HepG2 (cell line): ENCODE data around the gene TDG. TPM values are rescaled to one million over a fixed set of nuclear protein-coding genes. Genes with fewer than 3 reads are reported as not detected.

ENCODE experiments used
- BHLHE40 ChIP-seq: IDR thresholded peaks from 2 replicates; pipeline ENCODE4 v1.6.1; 2011; ENCODE audit warnings: low read length, improper control_type of control experiment
- EEA1 ChIP-seq: sonication (generic); formaldehyde crosslinking; IDR thresholded peaks from 2 replicates; pipeline ENCODE4 v1.5.1; 2020; ENCODE audit warnings: mild to moderate bottlenecking, missing genetic modification reagents, borderline replicate concordance
- FOSL2 ChIP-seq: sonication (generic); formaldehyde crosslinking; IDR thresholded peaks from 2 replicates; pipeline ENCODE4 v1.4.0; 2020; ENCODE audit warnings: missing genetic modification reagents
- HDAC2 ChIP-seq: sonication (generic); formaldehyde crosslinking; IDR thresholded peaks from 2 replicates; pipeline ENCODE4 v1.4.0; 2020; ENCODE audit warnings: missing genetic modification reagents
- KDM4B ChIP-seq: sonication (generic); formaldehyde crosslinking; IDR thresholded peaks from 2 replicates; pipeline ENCODE4 v1.4.0; 2020; ENCODE audit warnings: missing genetic modification reagents
- NAIF1 ChIP-seq: sonication (generic); formaldehyde crosslinking; IDR thresholded peaks from 2 replicates; pipeline ENCODE4 v1.5.0; 2020; ENCODE audit warnings: mild to moderate bottlenecking, missing genetic modification reagents, borderline replicate concordance
- NR0B2 ChIP-seq: sonication (generic); formaldehyde crosslinking; IDR thresholded peaks from 2 replicates; pipeline ENCODE4 v1.4.0; 2020; ENCODE audit warnings: mild to moderate bottlenecking, missing genetic modification reagents
- ONECUT2 ChIP-seq: sonication (generic); formaldehyde crosslinking; IDR thresholded peaks from 2 replicates; pipeline ENCODE4 v1.4.0; 2020; ENCODE audit warnings: missing genetic modification reagents
- PAX8 ChIP-seq: sonication (generic); formaldehyde crosslinking; IDR thresholded peaks from 2 replicates; pipeline ENCODE4 v1.8.0; 2022; ENCODE audit warnings: mild to moderate bottlenecking, missing genetic modification reagents, borderline replicate concordance
- POLR2A ChIP-seq, 2 experiments: IDR thresholded peaks; 2 replicates each; pipeline ENCODE4 v1.6.1; 2011; ENCODE audit warnings: low read depth in 2 of 2, low read length in 2 of 2, mild to moderate bottlenecking in 1 of 2, moderate library complexity in 1 of 2; ENCODE audit not compliant: insufficient read depth in 1 of 2
- REL ChIP-seq: sonication (generic); formaldehyde crosslinking; conservative IDR thresholded peaks from 2 replicates; pipeline ENCODE4 v1.8.0; 2022; ENCODE audit warnings: mild to moderate bottlenecking, missing genetic modification reagents, moderate library complexity
- SRF ChIP-seq: IDR thresholded peaks from 2 replicates; pipeline ENCODE4 v1.6.1; 2011; ENCODE audit warnings: mild to moderate bottlenecking, low read depth, low read length, moderate library complexity
- ZBTB37 ChIP-seq: sonication (generic); formaldehyde crosslinking; IDR thresholded peaks from 2 replicates; pipeline ENCODE4 v1.4.0; 2020; ENCODE audit warnings: mild to moderate bottlenecking, missing genetic modification reagents
- ZFAT ChIP-seq: sonication (generic); formaldehyde crosslinking; conservative IDR thresholded peaks from 2 replicates; pipeline ENCODE4 v1.8.1; 2023; ENCODE audit warnings: missing genetic modification reagents, inconsistent platforms
- ZNF329 ChIP-seq: sonication (generic); formaldehyde crosslinking; IDR thresholded peaks from 2 replicates; pipeline ENCODE4 v1.9.0; 2021; ENCODE audit warnings: low read depth, mild to moderate bottlenecking, missing genetic modification reagents
- ZNF577 ChIP-seq: sonication (generic); formaldehyde crosslinking; IDR thresholded peaks from 2 replicates; pipeline ENCODE4 v1.4.0; 2020; ENCODE audit warnings: mild to moderate bottlenecking, low read depth, missing genetic modification reagents, borderline replicate concordance
- ZNF644 ChIP-seq: IDR thresholded peaks from 2 replicates; pipeline ENCODE4 v1.6.1; 2016; ENCODE audit warnings: low read depth
- ZNF737 ChIP-seq: sonication (generic); formaldehyde crosslinking; IDR thresholded peaks from 2 replicates; pipeline ENCODE4 v1.5.0; 2020; ENCODE audit warnings: missing genetic modification reagents, mild to moderate bottlenecking, borderline replicate concordance
- ZNF788 ChIP-seq: sonication (generic); formaldehyde crosslinking; IDR thresholded peaks from 2 replicates; pipeline ENCODE4 v1.5.0; 2020; ENCODE audit warnings: mild to moderate bottlenecking, missing genetic modification reagents, borderline replicate concordance
- polyA plus RNA-seq, 8 experiments: library from polyadenylated mRNA; depleted of rRNA in 3 of 8; stranded (reverse) in 7 of 8; unstranded in 1 of 8; fragments of >200 nt; fragmentation: Illumina TruSeq in 4 of 8; extraction: Trizol in 4 of 8; gene quantifications; 2 replicates each; pipeline versions ENCODE4 v1.2.1 to v1.2.3, GENCODE V29; 2011 to 2016; ENCODE audit warnings: low read depth in 4 of 8, missing spikeins in 1 of 8, mixed read lengths in 1 of 8; ENCODE audit not compliant: insufficient read depth in 1 of 8
- total RNA-seq, 5 experiments: library from RNA; depleted of rRNA; stranded (reverse); fragments of >200 nt; fragmentation: Illumina TruSeq; extraction: Trizol; gene quantifications; 2 replicates each; pipeline ENCODE4 v1.2.3, GENCODE V29; 2016; ENCODE audit warnings: low read depth in 1 of 5
- TF ChIP-seq, protein P1 (sequence below): sonication (generic); formaldehyde crosslinking; IDR thresholded peaks from 2 replicates; pipeline ENCODE4 v1.4.0; 2020; ENCODE audit warnings: mild to moderate bottlenecking, missing genetic modification reagents
- TF ChIP-seq, protein P2 (sequence below): sonication (generic); formaldehyde crosslinking; IDR thresholded peaks from 2 replicates; pipeline ENCODE4 v1.4.0; 2020; ENCODE audit warnings: missing genetic modification reagents

Gene TDG
- total and polyA plus RNA-seq, 2 of the 13 experiments (the other 11 are each of a cell fraction or from before 2014, with no cell fraction given): 14.2 to 19.5 TPM

GRCh38 chr12:103929046-103929783, 36.5 kb upstream of the TDG start (continued):
- TF ChIP-seq, protein P1, sequence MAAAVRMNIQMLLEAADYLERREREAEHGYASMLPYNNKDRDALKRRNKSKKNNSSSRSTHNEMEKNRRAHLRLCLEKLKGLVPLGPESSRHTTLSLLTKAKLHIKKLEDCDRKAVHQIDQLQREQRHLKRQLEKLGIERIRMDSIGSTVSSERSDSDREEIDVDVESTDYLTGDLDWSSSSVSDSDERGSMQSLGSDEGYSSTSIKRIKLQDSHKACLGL: peak; percentile 46
- TF ChIP-seq NAIF1 (CRISPR knock-in tag): peak; percentile 94
- TF ChIP-seq ZNF644 (CRISPR knock-in tag): no peak
- no peak for TF ChIP-seq ZNF737
- 0 out of 2 replicates have a peak, but pooled peaks have one; percentile 28 for TF ChIP-seq REL
- TF ChIP-seq ZFAT: no peak
- TF ChIP-seq ONECUT2 (CRISPR knock-in tag): no peak
- no peak for TF ChIP-seq EEA1 (CRISPR knock-in tag)
- no peak for TF ChIP-seq ZBTB37 (CRISPR knock-in tag)
- TF ChIP-seq ZNF577: no peak
- peak; percentile 64 to 82; a peak in 3 of 4 replicates for TF ChIP-seq POLR2A (IDR thresholded peaks at IDR 0.05; ENCODE audit: insufficient read depth in 1 of 2, low read depth in 2 of 2, low read length in 2 of 2)
- no peak for TF ChIP-seq HDAC2 (CRISPR knock-in tag)
- no peak for TF ChIP-seq PAX8
- no peak for TF ChIP-seq ZNF329 (CRISPR knock-in tag)
- TF ChIP-seq, protein P2, sequence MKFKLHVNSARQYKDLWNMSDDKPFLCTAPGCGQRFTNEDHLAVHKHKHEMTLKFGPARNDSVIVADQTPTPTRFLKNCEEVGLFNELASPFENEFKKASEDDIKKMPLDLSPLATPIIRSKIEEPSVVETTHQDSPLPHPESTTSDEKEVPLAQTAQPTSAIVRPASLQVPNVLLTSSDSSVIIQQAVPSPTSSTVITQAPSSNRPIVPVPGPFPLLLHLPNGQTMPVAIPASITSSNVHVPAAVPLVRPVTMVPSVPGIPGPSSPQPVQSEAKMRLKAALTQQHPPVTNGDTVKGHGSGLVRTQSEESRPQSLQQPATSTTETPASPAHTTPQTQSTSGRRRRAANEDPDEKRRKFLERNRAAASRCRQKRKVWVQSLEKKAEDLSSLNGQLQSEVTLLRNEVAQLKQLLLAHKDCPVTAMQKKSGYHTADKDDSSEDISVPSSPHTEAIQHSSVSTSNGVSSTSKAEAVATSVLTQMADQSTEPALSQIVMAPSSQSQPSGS (CRISPR knock-in tag): peak; percentile 13; the same call in 1 of the 2 replicates
- no peak for TF ChIP-seq BHLHE40
- no peak for TF ChIP-seq NR0B2 (CRISPR knock-in tag)
- peak; percentile 73; the same call in 1 of the 2 replicates for TF ChIP-seq ZNF788 (CRISPR knock-in tag)
- no peak; the same call in 1 of the 2 replicates for TF ChIP-seq FOSL2 (CRISPR knock-in tag)
- TF ChIP-seq KDM4B (CRISPR knock-in tag): no peak
- no peak for TF ChIP-seq SRF
